ENCODE data around the gene TMEM134. TPM values are rescaled to one million over a fixed set of nuclear protein-coding genes. Genes with fewer than 3 reads are reported as not detected.

TMEM134 gene
- total and polyA plus RNA-seq, 4 donors: 10.2 to 86.9 (median 63.5) TPM

DNA sequence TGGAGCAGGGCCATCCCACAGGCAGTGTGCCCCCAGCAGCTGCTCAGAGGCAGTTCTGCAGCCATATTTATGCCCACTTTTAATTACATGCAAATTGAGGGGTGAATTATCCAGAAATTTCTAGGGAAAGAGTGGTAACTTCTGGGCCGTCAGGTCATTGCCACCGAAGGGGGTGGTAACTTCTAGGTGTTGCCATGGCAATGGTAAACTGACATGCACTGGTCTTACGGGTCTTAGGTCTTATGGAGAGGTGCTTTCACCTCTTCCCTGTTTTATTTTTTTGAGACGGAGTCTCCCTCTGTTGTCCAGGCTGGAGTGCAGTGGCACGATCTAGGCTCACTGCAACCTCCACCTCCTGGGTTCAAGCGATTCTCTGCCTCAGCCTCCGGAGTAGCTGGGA lies 3.8 kb upstream of the TMEM134 start (continued):
- TF ChIP-seq RXRA (IDR thresholded peaks at IDR 0.05): no peak
- TF ChIP-seq, protein P1, sequence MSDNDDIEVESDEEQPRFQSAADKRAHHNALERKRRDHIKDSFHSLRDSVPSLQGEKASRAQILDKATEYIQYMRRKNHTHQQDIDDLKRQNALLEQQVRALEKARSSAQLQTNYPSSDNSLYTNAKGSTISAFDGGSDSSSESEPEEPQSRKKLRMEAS (IDR thresholded peaks at IDR 0.05): no peak

DNA sequence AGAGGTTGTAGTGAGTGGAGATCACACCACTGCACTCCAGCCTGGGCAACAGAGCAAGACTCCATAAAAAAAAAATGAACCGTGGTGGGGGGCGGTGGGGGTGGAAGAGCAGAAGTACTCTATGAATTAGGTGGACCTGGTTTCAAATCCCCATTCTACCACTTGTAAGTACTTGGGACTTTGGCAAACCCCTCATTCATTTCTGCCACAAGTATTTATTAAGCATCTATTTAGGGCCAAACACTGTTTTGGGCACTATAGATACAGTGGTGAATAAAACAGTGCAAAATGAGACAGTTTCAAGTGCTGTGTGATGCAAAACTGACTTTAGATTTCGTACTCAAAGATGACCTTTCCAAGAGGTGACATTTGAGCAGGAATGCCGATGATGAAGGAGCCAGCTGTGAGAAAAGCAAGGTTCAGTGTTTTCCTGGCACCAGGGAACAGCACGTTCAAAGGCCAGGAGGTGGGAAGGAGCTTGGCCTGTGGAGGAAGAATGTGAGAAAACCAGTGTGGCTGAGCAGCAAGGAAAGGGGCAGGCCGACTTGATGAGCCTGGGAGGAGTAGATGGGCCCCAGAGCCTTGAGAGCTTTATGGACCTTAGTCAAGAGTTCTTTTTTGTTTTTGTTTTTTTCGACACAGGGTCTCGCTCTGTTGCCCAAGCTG lies 1.4 kb upstream of the TMEM134 start:
- no peak for DNase-seq (ENCODE audit: low spot score)
- Histone ChIP-seq H3K9ac (ENCODE audit: low read depth in 1 of 2, low read length in 2 of 2) (no peak overlapping the region), H3K27ac (ENCODE audit: low read depth in 1 of 2, low read length in 2 of 2) (no peak overlapping the region), H3K9me3 (ENCODE audit: control insufficient read depth in 4 of 4, low read length in 3 of 4) (no peaks in the 10 kb centered on the region), H3K36me3 (ENCODE audit: control insufficient read depth in 4 of 4, insufficient read depth in 3 of 4, low read depth in 1 of 4, low read length in 3 of 4) (no peaks in the 10 kb centered on the region), H3K27me3 (ENCODE audit: control insufficient read depth in 4 of 4, insufficient read depth in 4 of 4, low read length in 3 of 4) (no peaks in the 10 kb centered on the region), H3K4me1 (ENCODE audit: control insufficient read depth in 4 of 4, insufficient read depth in 4 of 4, low read length in 3 of 4) (peaks cover 15 to 39% (median 29%) of the 10 kb centered on the region in 4 donors), H3K4me3 (ENCODE audit: low read depth in 1 of 3, low read length in 3 of 3) (no peak overlapping the region)
- no peak for TF ChIP-seq FOXA2 (IDR thresholded peaks at IDR 0.05)
- TF ChIP-seq SP1 (IDR thresholded peaks at IDR 0.05): no peak
- TF ChIP-seq EGR1 (IDR thresholded peaks at IDR 0.05; ENCODE audit: low read depth in 2 of 2): no peak
- TF ChIP-seq TAF1 (conservative IDR thresholded peaks at IDR 0.05): no peak
- TF ChIP-seq, protein P1 (IDR thresholded peaks at IDR 0.05): no peak
- WGBS: 78% methylated on average over 8 of the region's 8 CpGs

DNA sequence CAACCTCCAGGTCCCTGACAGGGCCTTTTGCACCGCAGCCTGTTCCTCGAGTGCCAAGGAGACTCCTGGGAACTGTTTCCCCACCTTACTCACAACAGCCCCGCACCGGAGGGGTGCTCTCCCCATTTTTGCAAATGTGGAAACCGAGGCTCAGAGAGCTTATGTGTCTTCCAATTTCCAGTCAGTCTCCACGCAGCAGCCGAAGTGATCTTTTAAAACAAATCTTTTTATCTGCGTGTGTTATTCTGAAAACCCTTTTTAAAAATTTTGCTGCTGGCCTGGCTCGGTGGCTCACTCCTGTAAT lies 409 bp upstream of the TMEM134 start:
- Histone ChIP-seq H3K27ac (ENCODE audit: low read depth in 1 of 2, low read length in 2 of 2) (peak overlapping the region; percentile 86), H3K9me3 (ENCODE audit: control insufficient read depth in 4 of 4, low read length in 3 of 4) (no peaks in the 10 kb centered on the region), H3K36me3 (ENCODE audit: control insufficient read depth in 4 of 4, insufficient read depth in 3 of 4, low read depth in 1 of 4, low read length in 3 of 4) (no peaks in the 10 kb centered on the region), H3K27me3 (ENCODE audit: control insufficient read depth in 4 of 4, insufficient read depth in 4 of 4, low read length in 3 of 4) (no peaks in the 10 kb centered on the region), H3K4me1 (ENCODE audit: control insufficient read depth in 4 of 4, insufficient read depth in 4 of 4, low read length in 3 of 4) (peaks cover 15 to 40% (median 29%) of the 10 kb centered on the region in 4 donors), H3K9ac (ENCODE audit: low read depth in 1 of 2, low read length in 2 of 2) (peak overlapping the region; percentile 60 to 88), H3K4me3 (ENCODE audit: low read depth in 1 of 3, low read length in 3 of 3) (peak overlapping the region; percentile 72 to 91 (median 80))
- TF ChIP-seq SP1 (IDR thresholded peaks at IDR 0.05): no peak
- TF ChIP-seq, protein P2, sequence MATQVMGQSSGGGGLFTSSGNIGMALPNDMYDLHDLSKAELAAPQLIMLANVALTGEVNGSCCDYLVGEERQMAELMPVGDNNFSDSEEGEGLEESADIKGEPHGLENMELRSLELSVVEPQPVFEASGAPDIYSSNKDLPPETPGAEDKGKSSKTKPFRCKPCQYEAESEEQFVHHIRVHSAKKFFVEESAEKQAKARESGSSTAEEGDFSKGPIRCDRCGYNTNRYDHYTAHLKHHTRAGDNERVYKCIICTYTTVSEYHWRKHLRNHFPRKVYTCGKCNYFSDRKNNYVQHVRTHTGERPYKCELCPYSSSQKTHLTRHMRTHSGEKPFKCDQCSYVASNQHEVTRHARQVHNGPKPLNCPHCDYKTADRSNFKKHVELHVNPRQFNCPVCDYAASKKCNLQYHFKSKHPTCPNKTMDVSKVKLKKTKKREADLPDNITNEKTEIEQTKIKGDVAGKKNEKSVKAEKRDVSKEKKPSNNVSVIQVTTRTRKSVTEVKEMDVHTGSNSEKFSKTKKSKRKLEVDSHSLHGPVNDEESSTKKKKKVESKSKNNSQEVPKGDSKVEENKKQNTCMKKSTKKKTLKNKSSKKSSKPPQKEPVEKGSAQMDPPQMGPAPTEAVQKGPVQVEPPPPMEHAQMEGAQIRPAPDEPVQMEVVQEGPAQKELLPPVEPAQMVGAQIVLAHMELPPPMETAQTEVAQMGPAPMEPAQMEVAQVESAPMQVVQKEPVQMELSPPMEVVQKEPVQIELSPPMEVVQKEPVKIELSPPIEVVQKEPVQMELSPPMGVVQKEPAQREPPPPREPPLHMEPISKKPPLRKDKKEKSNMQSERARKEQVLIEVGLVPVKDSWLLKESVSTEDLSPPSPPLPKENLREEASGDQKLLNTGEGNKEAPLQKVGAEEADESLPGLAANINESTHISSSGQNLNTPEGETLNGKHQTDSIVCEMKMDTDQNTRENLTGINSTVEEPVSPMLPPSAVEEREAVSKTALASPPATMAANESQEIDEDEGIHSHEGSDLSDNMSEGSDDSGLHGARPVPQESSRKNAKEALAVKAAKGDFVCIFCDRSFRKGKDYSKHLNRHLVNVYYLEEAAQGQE (IDR thresholded peaks at IDR 0.05): no peak
- no peak for TF ChIP-seq RAD21 (IDR thresholded peaks at IDR 0.05)
- TF ChIP-seq NR2F2 (IDR thresholded peaks at IDR 0.05): no peak
- TF ChIP-seq EGR1 (IDR thresholded peaks at IDR 0.05; ENCODE audit: low read depth in 2 of 2): no peak
- TF ChIP-seq YY1 (IDR thresholded peaks at IDR 0.05): no peak
- TF ChIP-seq FOXA1 (IDR thresholded peaks at IDR 0.05): no peak
- TF ChIP-seq GABPA (IDR thresholded peaks at IDR 0.05 in 1 of 2, conservative IDR thresholded peaks at IDR 0.05 in 1 of 2): no peak
- TF ChIP-seq JUND (IDR thresholded peaks at IDR 0.05): no peak
- no peak for DNase-seq (ENCODE audit: low spot score)
- 22% methylated on average over 9 of the region's 9 CpGs for WGBS

DNA sequence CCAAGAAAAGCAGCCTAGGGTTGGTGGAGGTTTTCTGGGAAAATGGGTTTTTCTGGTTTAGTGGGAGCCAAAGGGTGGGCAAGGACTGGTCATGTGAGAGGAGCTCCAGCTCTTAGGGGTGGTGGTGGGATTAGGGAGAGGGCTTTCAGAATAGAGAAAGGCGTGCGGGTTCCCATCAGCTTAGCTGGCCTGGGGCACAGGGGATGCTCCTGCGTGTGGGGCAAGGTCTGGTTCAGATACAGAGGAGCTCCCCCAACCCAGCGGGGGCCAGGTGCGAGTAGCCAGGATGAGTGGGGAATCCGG lies 644 bp downstream of the TMEM134 start:
- no peak for DNase-seq (ENCODE audit: low spot score)
- peak overlapping the region; percentile 86 to 90 for H3K27ac ChIP-seq (ENCODE audit: low read depth in 1 of 2, low read length in 2 of 2)
- WGBS: 3% methylated on average over 6 of the region's 6 CpGs
- H3K36me3 ChIP-seq (ENCODE audit: control insufficient read depth in 4 of 4, insufficient read depth in 3 of 4, low read depth in 1 of 4, low read length in 3 of 4): no peaks in the 10 kb centered on the region
- peak overlapping the region; percentile 36 to 85 for H3K9ac ChIP-seq (ENCODE audit: low read depth in 1 of 2, low read length in 2 of 2)
- H3K9me3 ChIP-seq (ENCODE audit: control insufficient read depth in 4 of 4, low read length in 3 of 4): no peaks in the 10 kb centered on the region
- H3K4me1 ChIP-seq (ENCODE audit: control insufficient read depth in 4 of 4, insufficient read depth in 4 of 4, low read length in 3 of 4): peaks cover 19 to 45% (median 32%) of the 10 kb centered on the region in 4 donors
- no peak for TF ChIP-seq EGR1 (IDR thresholded peaks at IDR 0.05; ENCODE audit: low read depth in 2 of 2)
- TF ChIP-seq FOXA2 (IDR thresholded peaks at IDR 0.05): no peak
- TF ChIP-seq GABPA (IDR thresholded peaks at IDR 0.05 in 1 of 2, conservative IDR thresholded peaks at IDR 0.05 in 1 of 2): no peak
- TF ChIP-seq, protein P3, sequence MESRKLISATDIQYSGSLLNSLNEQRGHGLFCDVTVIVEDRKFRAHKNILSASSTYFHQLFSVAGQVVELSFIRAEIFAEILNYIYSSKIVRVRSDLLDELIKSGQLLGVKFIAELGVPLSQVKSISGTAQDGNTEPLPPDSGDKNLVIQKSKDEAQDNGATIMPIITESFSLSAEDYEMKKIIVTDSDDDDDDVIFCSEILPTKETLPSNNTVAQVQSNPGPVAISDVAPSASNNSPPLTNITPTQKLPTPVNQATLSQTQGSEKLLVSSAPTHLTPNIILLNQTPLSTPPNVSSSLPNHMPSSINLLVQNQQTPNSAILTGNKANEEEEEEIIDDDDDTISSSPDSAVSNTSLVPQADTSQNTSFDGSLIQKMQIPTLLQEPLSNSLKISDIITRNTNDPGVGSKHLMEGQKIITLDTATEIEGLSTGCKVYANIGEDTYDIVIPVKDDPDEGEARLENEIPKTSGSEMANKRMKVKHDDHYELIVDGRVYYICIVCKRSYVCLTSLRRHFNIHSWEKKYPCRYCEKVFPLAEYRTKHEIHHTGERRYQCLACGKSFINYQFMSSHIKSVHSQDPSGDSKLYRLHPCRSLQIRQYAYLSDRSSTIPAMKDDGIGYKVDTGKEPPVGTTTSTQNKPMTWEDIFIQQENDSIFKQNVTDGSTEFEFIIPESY (IDR thresholded peaks at IDR 0.05): no peak
- TF ChIP-seq NR2F2 (IDR thresholded peaks at IDR 0.05): no peak
- TF ChIP-seq, protein P4, sequence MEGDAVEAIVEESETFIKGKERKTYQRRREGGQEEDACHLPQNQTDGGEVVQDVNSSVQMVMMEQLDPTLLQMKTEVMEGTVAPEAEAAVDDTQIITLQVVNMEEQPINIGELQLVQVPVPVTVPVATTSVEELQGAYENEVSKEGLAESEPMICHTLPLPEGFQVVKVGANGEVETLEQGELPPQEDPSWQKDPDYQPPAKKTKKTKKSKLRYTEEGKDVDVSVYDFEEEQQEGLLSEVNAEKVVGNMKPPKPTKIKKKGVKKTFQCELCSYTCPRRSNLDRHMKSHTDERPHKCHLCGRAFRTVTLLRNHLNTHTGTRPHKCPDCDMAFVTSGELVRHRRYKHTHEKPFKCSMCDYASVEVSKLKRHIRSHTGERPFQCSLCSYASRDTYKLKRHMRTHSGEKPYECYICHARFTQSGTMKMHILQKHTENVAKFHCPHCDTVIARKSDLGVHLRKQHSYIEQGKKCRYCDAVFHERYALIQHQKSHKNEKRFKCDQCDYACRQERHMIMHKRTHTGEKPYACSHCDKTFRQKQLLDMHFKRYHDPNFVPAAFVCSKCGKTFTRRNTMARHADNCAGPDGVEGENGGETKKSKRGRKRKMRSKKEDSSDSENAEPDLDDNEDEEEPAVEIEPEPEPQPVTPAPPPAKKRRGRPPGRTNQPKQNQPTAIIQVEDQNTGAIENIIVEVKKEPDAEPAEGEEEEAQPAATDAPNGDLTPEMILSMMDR (IDR thresholded peaks at IDR 0.05; ENCODE audit: low read depth, low read length, missing input control): no peak
- TF ChIP-seq YY1 (IDR thresholded peaks at IDR 0.05): no peak
- no peak for TF ChIP-seq FOXA1 (IDR thresholded peaks at IDR 0.05)
- TF ChIP-seq SP1 (IDR thresholded peaks at IDR 0.05): no peak
- peak overlapping the region; percentile 80 to 91 (median 86) for H3K4me3 ChIP-seq (ENCODE audit: low read depth in 1 of 3, low read length in 3 of 3)
- H3K27me3 ChIP-seq (ENCODE audit: control insufficient read depth in 4 of 4, insufficient read depth in 4 of 4, low read length in 3 of 4): no peaks in the 10 kb centered on the region
